Kidney (tissue), 14 donors: ENCODE measurements around the gene ARID5A. TPM values are rescaled to one million over a fixed set of nuclear protein-coding genes. Genes with fewer than 3 reads are reported as not detected.

Experiments
- DNase-seq, 5 donors: peaks; one replicate each; pipeline ENCODE4 v3.0.0-alpha.2; 2013 to 2020
- FAIRE-seq: peaks from 2 replicates; lab custom pipeline; 2012; peaks lifted over from hg19 to GRCh38; lab: Jason Lieb, UNC
- H3K27ac ChIP-seq, 2 donors: one replicate each; pipeline ENCODE4 v1.7.0; 2013; ENCODE audit warnings: low read depth in 2 of 2, low read length in 2 of 2, inconsistent platforms in 1 of 2
- H3K27me3 ChIP-seq: one replicate; pipeline ENCODE4 v1.7.1; 2013; ENCODE audit warnings: low read length, inconsistent platforms; ENCODE audit not compliant: control insufficient read depth, insufficient read depth
- H3K36me3 ChIP-seq, 3 donors: one replicate each; pipeline versions ENCODE4 v1.7.0 to v1.7.1; 2013; ENCODE audit warnings: low read length in 3 of 3, control low read depth in 1 of 3, inconsistent platforms in 1 of 3; ENCODE audit not compliant: insufficient read depth in 3 of 3, control insufficient read depth in 2 of 3
- H3K4me1 ChIP-seq, 3 donors: one replicate each; pipeline versions ENCODE4 v1.7.0 to v1.7.1; 2013; ENCODE audit warnings: low read length in 3 of 3, inconsistent platforms in 1 of 3, low read depth in 1 of 3; ENCODE audit not compliant: control insufficient read depth in 2 of 3, insufficient read depth in 2 of 3
- H3K4me3 ChIP-seq, 3 donors: one replicate each; pipeline versions ENCODE4 v1.7.0 to v1.8.1; 2013; ENCODE audit warnings: low read length in 3 of 3, control low read depth in 1 of 3, inconsistent platforms in 1 of 3
- H3K9ac ChIP-seq, 3 donors: one replicate each; pipeline versions ENCODE4 v1.7.0 to v1.7.1; 2013; ENCODE audit warnings: low read length in 3 of 3, control low read depth in 1 of 3, inconsistent platforms in 1 of 3
- H3K9me3 ChIP-seq, 3 donors: one replicate each; pipeline versions ENCODE4 v1.7.0 to v1.7.1; 2013; ENCODE audit warnings: low read length in 3 of 3, control low read depth in 1 of 3, inconsistent platforms in 1 of 3; ENCODE audit not compliant: control insufficient read depth in 2 of 3, insufficient read depth in 1 of 3
- CTCF ChIP-seq: IDR thresholded peaks from 3 replicates; pipeline ENCODE4 v1.5.1; 2012; ENCODE audit warnings: mild to moderate bottlenecking, moderate library complexity, borderline replicate concordance; ENCODE audit not compliant: insufficient read depth; ENCODE audit errors: extremely low read depth
- intact Hi-C: fragments of 100-400 bp; cut with DNase I; formaldehyde crosslinking; loops from one replicate; pipeline ENCODE4 v1.11.1; 2022
- polyA plus RNA-seq: library from polyadenylated mRNA; stranded (reverse); fragments of 350-450 nt; fragmentation: Illumina TruSeq; extraction: RNeasy Lipid Tissue Mini Kit (QIAGEN cat#74804); gene quantifications from one replicate; pipeline ENCODE4 v1.2.3, GENCODE V29; 2014; ENCODE audit warnings: low read depth, low replicate concordance; ENCODE audit not compliant: insufficient read depth
- total RNA-seq: library from RNA; stranded (reverse); fragmentation: NEBNext Ultra II Directional; extraction: Animal tissue kit (Norgen Biotek cat#: 25700); gene quantifications from one replicate; pipeline ENCODE4 v1.2.1, GENCODE V29; 2021
- donor health status: control.
- donor health status: control.
- donor health status: control.
- donor health status: control.
- donor health status: control.
- donor health status: DM: yes; HTN: yes; CAD: no.
- donor health status: Normal renal cell carcinoma (clear cell type).

Gene ARID5A
- total and polyA plus RNA-seq, 2 donors from 2014 or later = 8.6 to 26.3 TPM

DNA sequence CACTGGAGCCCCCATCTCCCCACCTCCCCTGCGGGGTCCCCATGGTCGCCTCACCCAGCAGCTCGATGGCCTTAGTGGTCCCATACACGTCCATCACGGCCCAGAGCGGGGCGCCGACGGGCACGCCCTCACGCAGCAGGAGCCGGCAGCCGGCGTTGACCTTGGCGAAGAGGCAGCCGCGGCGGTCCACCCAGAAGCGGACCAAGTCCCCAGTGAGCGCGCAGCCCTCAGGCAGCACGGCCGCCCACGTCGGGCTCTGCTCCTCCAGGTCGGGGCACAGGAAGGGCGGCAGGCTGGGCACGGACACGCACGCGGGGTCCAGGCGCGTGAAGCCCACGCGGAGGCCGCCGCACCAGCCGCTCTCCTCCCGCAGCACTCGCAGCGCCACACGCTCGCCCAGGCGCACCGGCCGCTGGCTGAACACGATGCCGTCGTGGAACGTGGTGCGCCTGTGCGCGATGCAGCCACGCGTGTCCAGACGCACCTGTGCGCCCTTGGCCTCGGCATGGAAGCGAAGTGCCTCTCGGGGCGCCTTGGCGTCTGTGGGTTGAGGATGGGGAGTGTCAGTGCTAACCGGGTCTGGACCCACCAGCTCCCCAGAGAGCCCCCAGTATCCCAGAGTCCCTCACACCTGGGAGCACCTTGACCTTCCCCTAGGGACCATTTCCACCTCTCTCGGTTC is 36.0 kb upstream of the ARID5A start:
- H3K9ac ChIP-seq = no peak overlapping the region
- DNase-seq = no peak
- no peak overlapping the region for H3K4me3 ChIP-seq
- peaks cover 7% of the 10 kb centered on the region for H3K27me3 ChIP-seq
- intact Hi-C loops = loop anchor here (10.0 kb wide), 1 partner anchor 96 kb away; no protein-coding TSS in a partner anchor
- no peak for FAIRE-seq
- peaks cover 0 to 3% (median 0%) of the 10 kb centered on the region in 3 donors for H3K9me3 ChIP-seq
- no peaks in the 10 kb centered on the region for H3K36me3 ChIP-seq
- no peak overlapping the region for H3K27ac ChIP-seq
- TF ChIP-seq CTCF = no peak
- peaks cover under 1 to 27% (median 14%) of the 10 kb centered on the region in 3 donors for H3K4me1 ChIP-seq

DNA sequence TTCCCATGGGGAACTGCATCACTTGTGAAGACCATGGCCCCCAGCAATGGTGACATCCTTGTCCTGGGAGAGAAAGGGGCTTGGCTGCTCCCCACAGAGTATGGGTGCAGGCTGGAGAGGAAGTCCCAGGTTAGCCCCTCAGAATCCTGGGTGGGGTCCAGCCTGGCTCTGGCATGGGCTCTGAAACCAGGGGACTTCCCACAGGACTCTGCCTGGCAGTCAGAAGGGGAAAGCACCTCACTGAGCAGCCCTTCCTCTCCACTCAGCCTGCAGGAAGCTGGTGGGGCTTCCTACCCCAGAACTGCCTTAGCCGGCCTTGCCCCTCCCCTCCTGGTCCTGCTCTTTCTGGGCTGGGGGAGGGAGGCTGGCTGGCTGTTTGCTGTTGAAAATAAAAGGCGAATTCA is 35.1 kb upstream of the ARID5A start:
- Histone ChIP-seq H3K9ac (no peak overlapping the region), H3K9me3 (no peaks in the 10 kb centered on the region), H3K27ac (no peak overlapping the region), H3K27me3 (peaks cover 7% of the 10 kb centered on the region), H3K4me1 (peaks cover 2 to 36% (median 23%) of the 10 kb centered on the region in 3 donors), H3K36me3 (no peaks in the 10 kb centered on the region), H3K4me3 (no peak overlapping the region)
- intact Hi-C loops = loop anchor here (10.0 kb wide), 1 partner anchor 97 kb away; no protein-coding TSS in a partner anchor
- TF ChIP-seq CTCF = no peak
- DNase-seq (no peak), FAIRE-seq (no peak)

- Histone ChIP-seq H3K9ac (peak overlapping the region in 1 of 3 donors; percentile 46), H3K4me1 (peaks cover 2 to 43% (median 29%) of the 10 kb centered on the region in 3 donors), H3K27ac (peak overlapping the region; percentile 26 to 63), H3K27me3 (peaks cover 7% of the 10 kb centered on the region), H3K9me3 (no peaks in the 10 kb centered on the region), H3K4me3 (peak overlapping the region in 1 of 3 donors; percentile 32), H3K36me3 (no peaks in the 10 kb centered on the region)
- peak in 1 of 5 donors; percentile 10 for DNase-seq
- intact Hi-C loops = loop anchor here (10.0 kb wide), 1 partner anchor 97 kb away; no protein-coding TSS in a partner anchor
- no peak for FAIRE-seq
- no peak for TF ChIP-seq CTCF
Observed at GRCh38 chr2:96501886-96502810, 34.4 kb upstream of the ARID5A start.
